Suprapubic skin (tissue), 3 donors: ENCODE data around the gene ERAS.

Experiments
- CTCF ChIP-seq, 2 donors: fragments of 200-600 bp in 1 of 2; fragments of 450-650 bp in 1 of 2; sonication (generic) in 1 of 2; IDR thresholded peaks; one replicate each; pipeline ENCODE4 v1.5.1; 2016 to 2019; ENCODE audit warnings: antibody characterized with exemption in 2 of 2, mild to moderate bottlenecking in 1 of 2, moderate library complexity in 1 of 2
- POLR2AphosphoS5 ChIP-seq, 3 donors: sonication (generic); formaldehyde crosslinking; IDR thresholded peaks; one replicate each; pipeline ENCODE4 v1.6.1; 2017; ENCODE audit warnings: antibody characterized with exemption in 3 of 3

GRCh38 chrX:48829016-48829735 is 2.9 kb downstream of the ERAS start:
- TF ChIP-seq CTCF (IDR thresholded peaks at IDR 0.05) (no peak), POLR2AphosphoS5 (IDR thresholded peaks at IDR 0.05) (no peak)
